Activated CD8-positive, alpha-beta memory T cell treated with anti-CD3 and anti-CD28 coated beads for 48 hours (primary cell): ENCODE data around the gene DMBX1.

Experiments
- DNase-seq, 3 experiments: peaks; one replicate each; pipeline ENCODE4 v3.0.0-alpha.2; 2020; ENCODE audit warnings: low read depth in 2 of 3, low spot score in 2 of 3

Gene DMBX1

DNA sequence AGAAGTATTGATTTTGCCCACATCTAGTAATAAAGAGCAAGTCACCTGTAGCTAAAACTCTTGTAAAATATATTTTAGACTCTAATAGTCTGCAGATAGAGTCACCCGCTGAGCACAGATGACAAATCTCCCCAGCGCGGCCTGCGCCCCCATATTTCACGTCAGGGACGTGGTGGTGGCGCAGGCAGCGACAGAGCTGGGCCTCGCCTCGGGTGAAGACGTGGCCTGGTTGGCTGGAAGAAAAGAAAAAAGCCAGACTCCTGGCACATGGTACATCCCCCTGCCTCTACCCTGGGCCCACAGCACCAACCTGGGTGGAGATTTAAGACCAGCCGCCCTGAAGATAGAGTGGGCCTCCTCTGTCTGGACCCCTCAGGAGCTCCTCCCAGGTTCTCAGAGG, 6.0 kb upstream of the DMBX1 start:
- no peak for DNase-seq

DNA sequence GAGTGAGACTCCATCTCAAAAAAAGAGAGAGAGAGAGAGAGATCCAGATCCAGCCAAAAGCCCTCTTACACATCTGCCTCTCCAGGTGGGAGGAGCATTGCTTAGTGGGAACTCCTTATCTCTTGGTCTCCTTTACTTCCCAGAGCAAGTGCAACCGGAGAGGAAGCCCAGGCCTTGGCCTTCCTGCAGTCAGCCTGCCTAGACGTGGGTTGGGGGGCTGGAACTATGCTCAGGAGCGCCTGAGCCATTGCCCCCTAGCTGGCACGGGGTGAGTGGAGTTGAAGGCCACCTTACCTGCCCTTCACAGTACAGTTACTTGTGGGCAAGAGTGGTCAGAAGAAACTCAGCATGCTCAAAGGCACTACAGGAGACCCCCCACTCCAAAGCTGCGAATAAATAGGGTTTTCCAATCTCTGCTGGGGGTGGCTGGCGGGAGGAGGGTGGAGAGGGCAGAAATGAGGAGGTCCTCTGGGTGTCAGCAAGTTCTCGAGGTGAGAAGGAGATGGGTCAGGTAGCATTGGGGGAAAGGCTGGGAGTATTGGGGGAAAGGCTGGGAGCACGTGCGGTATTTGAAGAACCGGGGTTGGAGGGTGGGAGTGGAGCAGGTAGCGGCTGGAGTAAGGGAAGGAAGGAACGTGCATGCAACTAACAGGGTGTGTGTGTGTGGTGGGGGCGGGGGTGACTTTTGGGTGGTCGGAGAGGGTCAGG, 4.7 kb upstream of the DMBX1 start:
- no peak for DNase-seq

DNA sequence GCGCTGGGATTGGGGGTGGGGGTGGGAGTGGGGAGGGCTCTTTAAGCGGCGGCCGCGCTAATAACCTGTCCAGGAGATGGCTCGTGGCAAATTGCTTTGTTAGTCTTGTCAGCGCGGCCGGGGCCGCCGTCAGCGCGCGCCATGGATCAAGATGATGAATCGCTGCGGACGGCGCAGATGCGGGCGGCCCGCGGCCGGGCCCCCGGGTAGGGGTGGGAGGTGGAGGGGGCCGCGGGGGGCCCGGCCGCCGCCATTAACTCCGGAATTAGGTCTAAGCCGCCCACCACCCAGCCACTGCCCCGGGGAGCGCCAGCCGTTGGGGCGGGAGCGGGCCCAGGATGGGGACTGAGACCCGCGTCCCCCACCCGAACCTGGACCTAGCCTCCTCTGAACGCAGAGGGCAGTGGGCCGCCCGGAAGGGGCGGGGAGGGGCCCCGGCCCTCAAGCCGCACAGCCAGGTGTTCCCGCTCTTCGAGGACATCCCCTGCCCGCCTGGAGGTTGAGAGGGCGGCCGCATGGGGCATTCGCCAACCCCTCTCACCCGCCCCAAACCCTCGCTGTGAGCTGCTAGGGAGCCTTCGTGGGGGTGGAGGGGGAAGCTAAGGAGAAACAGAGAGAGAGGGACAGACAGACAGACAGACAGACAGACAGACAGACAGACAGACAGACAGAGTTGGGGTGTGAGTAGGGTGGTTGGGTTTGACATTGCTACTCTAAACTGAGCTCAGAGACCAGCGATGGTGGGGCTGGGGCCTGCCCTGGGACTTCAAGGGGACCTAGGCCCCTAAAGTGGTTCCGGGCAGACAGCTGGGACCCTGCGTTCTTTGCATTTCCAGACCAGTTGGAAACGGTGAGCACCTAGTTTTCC, 3.8 kb upstream of the DMBX1 start:
- DNase-seq = no peak

DNA sequence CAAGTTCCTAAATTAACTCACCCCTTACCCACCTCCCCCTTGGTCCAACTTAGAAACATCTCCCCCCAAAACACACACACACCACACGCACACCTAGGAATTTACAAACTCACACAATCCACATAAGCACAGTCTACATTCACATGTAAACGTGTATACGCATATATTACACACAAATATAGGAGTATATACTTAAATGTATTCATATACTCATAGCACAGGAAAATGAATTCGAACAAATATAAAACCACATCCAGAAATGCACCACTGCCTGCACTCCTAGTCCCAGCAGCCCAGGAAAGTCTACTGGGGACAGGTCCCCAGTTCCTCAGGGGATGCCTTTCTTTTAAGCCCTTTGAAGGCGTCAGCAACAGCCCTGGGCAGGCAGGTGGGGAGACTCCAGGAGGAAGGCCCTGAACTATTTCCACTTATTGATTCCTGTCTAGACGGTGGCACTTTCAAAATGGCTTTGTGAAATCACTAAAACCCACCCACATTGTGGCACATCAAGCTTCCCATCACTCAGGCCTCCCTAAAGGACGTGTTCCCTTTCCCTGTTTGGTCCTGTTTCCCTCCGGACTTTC, 3.1 kb upstream of the DMBX1 start:
- DNase-seq = no peak

DNA sequence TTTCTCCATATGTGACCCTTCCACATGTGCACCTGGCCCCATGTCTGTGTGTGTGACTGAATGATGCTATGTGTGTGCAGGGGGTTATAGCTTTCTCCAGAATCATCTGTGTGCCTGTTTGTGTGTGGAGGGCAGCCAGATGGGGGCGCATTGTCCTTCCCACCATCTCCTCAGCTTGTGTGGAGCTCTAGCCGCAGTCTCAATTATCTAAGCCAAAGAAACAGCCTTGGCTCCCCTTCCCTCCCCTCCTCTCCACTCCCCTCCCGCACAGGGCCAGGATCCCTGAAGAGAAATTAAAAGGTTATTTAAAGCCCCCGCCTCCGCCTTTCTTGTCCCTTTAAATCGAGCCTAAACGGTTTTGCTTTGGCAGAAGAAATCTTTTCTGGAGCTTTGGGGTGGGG, 1.8 kb upstream of the DMBX1 start:
- DNase-seq = no peak

DNA sequence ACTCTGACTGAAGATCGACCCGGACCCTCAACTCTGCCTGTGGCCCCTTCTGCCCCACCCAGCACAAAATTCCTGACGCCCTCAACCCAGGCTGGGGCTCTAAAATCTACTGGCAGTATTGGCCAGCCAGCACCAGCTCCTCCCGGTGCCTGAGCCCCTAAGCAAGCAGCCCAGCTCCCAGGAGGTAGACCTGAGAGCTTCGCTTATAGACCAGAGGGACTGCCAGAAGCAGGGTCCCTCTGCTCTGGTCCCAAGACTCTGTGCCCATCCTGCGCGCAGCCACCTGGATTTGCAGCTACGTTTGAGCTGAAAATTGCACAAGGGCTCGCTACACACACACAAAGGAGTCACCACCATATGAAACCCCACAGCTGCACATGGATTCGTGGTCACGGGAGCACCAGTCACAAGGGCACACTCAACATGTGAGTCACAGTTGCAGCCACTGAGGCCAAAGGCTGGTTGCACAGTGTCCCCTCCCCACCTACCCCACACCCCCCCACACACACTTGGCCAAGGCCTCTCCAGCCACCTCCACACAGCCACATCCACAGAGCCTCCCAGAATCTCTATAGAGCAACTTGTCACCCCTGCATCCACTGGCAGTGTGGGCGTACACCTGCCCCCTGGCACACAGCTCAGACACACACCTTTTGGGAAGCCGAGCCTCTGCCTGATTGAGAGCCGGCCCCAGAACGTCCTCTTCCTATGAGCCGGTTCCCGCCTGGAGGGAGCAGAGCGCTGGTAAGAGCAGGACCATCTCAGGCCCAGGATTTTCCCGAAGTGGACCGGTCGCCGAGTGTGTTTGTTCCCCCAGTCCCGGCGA, 1.1 kb upstream of the DMBX1 start:
- no peak for DNase-seq

DNA sequence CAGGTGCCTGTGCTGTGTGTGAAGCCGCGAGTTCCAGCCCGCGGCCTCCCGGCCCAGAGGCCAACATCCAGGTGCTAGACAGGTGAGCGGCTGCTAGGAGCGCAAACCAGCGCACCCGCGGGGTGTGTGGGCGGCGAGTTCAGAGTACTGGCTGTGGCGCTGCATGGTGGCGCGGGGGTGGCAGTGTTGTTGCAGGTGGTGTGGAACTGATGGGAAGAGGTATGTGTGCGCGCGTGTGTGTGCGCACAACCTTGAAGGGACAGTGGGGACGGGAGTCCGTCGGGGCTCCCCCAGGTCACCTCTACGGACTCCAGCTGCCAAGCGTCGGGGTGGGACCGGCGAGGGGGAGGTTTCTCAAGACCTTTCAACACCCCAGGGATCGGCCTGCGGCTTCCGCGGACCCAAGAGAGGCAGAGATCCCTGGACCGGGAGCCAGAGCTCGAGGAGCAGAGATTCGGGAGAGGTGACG, 433 bp upstream of the DMBX1 start:
- DNase-seq = no peak

DNA sequence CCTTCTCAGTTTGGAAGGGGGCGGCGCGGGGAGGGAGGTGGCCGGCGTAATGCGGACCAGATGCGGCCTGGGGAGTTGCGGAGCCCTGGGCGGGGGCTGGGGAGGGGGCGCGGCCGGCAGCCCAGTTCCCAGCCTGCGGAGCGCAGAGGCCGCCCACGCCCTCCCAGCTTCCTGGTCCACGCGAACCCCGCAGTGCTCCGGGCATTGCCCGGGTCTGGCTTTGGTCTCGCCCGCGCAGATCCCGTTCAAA, 695 bp downstream of the DMBX1 start:
- no peak for DNase-seq

DNA sequence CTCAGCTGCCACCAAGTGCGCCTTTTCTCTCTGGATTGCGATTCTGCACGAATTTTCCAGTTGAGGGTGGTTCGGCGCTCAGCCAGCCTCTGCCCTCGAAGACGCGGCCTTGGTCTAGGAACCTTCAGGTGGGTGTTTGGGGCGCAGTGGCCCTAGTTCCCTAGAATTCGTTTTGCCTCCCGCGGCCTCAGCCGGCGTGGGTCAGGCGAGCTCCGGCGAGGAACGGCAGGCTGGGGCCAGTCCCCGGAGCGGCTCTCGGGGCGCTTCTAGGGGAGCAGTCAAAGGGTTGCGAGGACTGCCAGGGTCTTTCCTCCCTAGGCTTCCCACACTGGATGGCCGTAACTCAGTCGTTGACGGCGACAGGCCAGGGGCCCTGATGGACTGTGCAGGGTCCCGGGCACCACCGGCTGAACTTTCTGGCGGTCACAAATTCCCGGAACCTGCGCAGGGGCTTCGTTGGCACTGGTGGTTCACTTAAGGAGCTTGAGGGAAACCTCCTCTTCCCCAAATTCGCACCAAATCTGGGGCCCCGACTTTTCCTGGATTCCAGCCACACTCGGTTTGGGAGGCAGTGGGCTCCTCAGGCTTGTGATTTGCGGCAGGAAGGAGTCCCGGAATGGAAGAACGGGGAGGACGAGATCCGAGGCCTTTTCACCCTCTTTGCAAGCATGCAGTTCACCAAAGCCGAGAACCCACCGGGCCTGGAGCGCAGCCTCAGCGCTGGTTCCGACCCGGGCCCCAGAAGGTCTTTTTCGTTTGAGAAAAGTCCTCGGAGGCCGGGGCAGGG, 1.2 kb downstream of the DMBX1 start:
- DNase-seq = no peak

DNA sequence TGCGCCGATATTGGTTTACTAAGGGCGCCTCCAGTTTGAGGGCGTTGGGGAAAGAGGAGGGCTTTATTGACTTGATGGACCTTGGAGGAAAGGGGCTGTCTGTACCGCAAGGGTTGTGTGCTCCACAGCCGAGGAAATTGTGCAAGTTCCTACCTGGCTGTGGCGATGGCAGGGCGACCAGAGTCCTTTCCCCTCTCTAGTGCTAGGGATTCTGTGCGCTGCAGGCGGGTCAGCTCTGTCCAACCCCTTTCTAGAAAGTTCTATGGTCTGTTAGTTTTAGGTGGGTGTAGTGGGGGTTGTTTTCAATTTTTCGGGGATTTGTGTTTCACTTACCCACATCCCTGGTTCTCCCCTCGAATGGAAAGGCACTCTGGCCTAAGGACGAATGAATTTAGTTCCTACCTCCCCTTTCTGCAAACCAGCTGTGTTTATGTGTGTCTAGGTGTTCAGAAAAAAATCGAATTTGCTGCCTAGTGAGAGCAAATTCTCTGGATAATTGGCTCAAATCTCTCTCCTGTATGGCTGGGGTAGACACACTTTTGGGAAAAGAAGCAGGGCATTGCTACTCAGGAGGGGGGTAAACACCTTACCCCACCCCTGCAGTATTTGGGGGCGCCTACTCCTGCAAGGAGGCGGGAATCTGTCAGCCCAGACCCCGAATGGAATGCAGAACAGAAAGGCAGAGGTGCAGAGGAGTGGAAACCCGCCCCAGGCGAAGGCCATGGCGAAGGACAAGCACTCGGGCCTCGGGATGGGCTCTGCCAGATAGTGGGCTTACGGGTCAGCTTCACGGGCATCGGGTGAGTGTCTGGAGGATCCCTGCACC, 2.0 kb downstream of the DMBX1 start:
- no peak for DNase-seq

DNA sequence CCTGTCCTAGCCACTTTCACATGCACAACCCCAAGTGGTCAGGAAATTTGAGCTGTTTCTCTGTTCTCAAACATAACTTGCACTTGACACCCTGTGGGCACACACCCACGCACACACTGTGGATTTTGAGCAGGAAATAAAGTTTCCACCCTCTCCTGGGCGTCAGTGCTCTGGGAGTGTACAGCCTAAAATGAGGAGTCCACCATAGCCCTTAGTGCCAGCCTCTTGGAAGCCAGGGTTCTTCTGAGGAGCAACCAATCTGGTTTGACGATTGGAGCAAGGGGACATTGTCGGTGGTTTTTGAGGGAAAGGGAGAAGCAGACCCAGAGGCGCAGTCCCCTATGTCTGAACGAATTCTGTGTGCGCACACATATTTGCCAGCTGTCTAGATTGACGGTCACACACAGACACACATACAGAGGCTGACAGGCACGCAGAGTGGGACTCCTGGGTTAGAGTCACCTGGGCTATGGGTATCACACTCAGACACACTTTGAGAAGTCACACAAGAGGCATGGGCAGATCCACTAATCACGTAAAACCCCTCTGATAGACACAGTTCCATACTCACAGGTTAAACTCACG, 2.7 kb downstream of the DMBX1 start:
- DNase-seq = no peak

DNA sequence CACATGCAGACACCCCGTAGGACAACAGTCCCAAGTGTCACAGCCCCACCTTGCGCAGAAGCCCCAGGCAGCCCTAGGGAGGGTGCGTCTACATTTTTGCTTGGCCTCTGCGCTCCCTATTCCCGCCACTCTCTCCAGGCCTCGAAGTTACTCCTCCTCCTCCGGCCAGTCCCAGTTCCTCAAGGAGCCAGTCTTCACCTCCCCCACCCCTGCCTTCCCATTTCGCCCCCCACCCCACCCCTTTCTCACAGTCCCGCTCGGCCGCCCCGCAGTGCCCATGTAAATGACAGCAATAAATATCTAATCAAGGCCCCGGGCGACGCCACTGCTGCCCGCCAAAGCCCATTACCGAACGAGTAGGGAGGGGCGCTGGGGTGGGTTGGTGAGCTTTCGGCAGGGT, 3.2 kb downstream of the DMBX1 start:
- no peak for DNase-seq

DNA sequence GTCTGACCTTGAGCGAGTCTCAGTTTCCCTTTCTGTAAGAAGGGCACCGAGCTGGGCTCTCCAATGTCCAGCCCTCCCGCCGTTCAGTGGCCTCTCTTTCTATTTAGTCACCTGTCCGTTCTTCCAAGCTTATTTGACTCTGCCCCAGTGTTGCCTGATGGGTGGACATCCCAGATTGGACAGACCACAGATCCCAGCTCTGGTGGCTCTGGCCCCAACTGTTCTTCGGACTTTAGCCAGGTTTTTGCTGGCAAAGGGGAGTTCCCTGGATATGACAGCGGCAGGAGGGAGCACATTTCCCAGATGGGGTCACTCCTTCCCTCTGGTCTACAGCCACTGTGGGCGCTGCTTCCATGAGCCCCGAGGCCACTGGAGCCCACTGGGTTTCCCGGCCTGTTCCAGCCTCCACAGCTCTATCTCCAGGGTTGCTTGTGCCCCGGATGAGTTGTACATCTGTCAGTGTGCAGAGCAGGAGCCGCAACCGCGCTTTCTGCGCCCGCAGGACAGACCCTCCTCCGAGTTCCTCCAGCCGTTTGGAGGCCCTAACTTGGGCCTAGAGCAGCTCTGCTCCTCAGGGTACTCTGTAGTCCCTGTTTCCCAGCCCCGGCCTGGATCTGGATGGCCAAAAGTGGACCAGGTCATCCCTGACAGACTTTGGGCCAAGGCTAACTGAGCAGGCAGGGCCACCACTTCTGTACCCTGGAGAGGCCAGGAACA, 3.8 kb downstream of the DMBX1 start:
- no peak for DNase-seq

DNA sequence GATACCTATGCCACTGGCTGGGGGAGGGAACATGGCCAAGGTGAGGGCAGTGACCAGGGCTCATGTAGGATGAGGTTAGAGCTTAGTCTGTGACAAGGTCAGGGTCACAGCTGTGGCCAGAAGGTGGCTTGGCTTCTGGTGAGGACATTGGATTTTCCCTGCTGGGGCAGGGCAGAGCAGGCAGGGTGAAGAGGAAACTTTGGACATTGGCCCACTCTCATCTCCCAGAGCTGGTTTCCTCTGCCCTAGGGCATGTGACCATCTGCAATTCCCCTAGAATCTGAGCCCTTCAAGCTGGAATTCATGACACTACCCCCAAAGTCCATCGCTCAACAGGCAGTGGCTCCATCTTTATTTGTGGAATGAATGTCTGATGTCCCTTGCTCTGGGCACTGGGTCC, 5.3 kb downstream of the DMBX1 start:
- DNase-seq = no peak

DNA sequence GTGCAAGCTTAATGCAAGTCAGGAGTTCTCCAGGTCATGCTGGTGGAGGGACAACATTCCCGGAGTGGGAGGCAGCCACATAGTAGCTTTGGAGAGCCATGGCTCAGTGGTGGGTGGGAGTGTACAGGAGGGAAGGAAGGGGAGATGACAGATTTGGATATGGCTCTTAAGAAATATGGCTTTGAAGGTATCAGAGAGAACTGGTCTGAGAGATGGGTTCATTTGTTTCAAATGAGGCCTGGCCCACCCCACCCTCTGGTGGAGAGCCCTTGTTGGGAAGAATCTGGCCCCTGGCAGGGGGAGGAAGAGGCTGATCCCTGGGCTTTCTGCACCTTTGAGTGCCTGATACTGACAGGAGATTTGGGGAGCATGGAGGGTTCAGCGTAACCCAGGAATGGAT, 6.1 kb downstream of the DMBX1 start:
- DNase-seq = no peak

DNA sequence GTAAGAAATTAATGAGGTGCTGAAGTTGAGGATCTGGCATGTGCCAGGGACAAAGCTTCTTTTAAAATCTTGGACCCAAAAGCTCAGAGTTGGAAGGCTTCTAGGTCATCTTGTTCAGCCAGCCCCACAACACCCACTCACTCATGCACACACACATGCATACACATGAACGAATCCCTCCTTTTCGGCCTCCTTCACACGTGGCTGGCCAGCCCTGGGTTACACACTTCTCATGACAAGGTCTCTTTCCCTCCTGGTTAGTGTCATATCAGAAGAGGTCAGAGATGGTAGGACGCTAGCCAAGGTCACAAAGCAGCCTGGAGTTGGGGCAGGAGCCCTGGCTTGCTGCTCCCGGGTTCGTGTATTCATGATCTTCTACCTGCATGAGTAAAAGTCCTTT, 6.9 kb downstream of the DMBX1 start:
- DNase-seq = no peak

DNA sequence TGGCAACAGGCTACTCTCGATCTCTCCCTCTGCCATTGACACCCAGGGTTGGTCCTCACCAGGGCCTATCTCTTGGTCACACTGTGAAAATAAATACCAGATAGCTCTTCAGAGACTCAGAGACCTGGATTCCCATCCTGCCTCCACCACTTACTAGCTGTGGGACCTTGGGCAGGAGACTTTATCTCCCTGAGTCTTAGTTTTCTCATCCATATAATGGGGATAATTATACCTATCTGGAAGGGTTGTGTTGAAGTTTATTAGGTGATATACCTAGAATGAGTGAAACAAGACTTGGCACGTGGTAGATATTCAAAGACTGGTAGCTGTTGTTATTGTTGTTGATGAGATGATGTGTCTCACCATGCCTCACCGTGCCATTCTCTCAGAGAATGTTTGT, 7.4 kb downstream of the DMBX1 start:
- DNase-seq = no peak

DNA sequence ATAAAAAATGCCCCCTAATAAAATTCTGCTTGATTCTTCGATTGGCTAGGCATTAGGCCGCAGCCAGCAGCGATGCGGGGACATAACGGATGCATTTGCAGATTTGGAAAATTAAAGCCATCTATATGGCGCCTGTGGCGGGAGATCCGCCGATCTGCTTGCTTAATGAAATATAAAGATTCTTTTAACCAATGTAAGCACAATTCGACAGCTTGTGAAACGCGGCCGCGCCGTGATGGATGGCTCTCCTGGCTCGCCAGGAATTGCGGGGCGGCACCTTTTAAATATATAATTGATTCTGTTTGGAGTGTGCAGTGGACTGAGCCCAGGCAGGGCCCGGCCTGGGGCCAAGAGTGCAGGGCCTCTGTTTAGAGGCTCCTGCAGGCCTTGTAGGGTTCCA, 8.0 kb downstream of the DMBX1 start:
- no peak for DNase-seq

DNA sequence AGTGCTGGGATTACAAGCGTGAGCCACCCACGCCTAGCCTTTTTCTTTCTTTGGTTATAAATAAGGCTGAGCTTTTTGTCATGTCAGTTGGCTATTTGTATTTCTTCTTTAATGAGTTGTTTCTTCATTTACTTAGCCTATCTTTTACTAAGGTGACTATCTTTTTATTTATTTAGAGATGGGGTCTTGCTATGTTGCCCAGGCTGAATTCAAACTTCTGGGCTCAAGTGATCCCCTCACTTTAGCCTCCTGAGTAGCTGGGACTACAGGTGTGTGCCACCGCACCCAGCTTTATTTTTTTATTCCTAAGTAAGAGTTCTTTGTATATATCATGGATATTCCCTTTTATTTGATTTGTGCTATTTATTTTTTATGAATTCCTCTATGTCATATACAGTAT, 11.9 kb downstream of the DMBX1 start:
- no peak for DNase-seq
